ENCODE measurements around the gene IRF2BPL. TPM values are rescaled to one million over a fixed set of nuclear protein-coding genes. Genes with fewer than 3 reads are reported as not detected.

The IRF2BPL gene
- total and polyA plus RNA-seq, 9 of the 15 experiments (the other 6 are each of a cell fraction or from before 2014, with no cell fraction given), result 0.52 to 21.6 (median 2.5) TPM

DNA sequence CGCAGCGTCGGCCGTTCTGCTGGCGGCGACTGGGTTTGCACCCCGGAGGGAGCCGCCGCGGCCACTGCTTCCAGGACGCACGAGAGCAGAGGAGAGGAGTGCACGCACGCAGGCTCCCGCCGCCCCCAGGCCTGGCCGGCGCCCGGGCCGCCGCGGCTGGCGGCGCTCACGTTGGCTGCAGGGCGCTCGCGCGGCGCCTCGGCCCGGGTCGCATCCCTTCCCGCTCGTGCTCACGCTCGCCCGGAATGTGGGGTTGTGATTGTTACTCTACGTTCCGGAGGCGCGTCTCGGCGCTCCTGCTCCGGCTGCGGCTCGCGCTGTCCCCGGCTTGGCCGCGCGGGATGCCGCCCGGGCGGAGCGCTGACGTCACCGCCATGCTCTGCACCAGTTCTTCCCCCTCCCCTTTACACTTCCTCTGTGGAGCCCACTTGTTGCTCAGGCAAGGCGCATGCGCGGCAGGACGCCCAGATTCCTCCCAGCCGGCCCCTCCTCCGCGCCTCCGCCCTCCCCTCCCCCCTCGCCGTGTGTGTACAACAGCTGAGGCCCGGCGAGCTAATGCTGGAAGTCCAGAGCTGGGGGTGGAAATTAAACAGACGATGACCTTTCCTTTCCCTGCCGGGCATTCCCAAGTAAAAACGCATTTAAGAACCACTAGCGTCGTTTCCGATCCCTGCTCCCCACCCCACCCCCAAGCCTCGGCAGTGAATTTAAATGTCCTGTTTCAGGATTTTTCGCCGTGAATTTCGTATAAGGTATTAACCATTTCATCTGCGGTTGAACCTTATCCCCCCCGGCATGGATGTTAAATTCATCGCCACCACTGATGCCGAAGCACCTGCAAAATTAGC lies at the start of gene IRF2BPL (continued):
- no peak for TF ChIP-seq KDM2B (CRISPR knock-in tag; IDR thresholded peaks at IDR 0.05)
- TF ChIP-seq HLTF (IDR thresholded peaks at IDR 0.05), result no peak
- TF ChIP-seq U2AF1 (optimal IDR thresholded peaks at IDR 0.05; ENCODE audit: low read depth, low read length), result no peak
- TF ChIP-seq, protein P1, sequence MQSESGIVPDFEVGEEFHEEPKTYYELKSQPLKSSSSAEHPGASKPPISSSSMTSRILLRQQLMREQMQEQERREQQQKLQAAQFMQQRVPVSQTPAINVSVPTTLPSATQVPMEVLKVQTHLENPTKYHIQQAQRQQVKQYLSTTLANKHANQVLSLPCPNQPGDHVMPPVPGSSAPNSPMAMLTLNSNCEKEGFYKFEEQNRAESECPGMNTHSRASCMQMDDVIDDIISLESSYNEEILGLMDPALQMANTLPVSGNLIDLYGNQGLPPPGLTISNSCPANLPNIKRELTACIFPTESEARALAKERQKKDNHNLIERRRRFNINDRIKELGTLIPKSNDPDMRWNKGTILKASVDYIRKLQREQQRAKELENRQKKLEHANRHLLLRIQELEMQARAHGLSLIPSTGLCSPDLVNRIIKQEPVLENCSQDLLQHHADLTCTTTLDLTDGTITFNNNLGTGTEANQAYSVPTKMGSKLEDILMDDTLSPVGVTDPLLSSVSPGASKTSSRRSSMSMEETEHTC (IDR thresholded peaks at IDR 0.05), result no peak

DNA sequence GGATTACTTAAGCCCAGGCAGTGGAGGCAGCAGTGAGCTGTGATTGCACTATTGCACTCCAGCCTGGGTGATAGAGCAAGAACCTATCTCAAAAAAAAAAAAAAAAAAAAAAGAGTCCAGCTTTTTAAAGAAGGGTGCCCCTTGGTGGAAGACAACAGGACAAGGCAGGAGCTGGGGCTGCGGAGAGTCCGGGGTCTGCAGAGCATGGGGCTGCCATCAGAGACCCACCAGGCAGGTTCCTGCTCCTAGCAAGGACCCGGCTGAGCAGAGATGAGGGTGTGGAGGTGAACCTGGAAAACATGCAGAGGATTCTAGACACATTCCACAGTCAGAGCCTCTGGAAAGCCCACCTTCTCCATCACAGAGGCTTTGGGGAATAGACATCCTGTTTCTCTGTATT lies 48.5 kb upstream of the IRF2BPL start:
- Histone ChIP-seq H3K79me2 (ENCODE audit: control insufficient read depth, insufficient read depth, low read length) (no peaks in the 10 kb centered on the region), H3K9me3 (replicated peaks; ENCODE audit: control insufficient read depth, insufficient read depth, low read depth, low read length) (no peaks in the 10 kb centered on the region), H3K9me1 (ENCODE audit: control insufficient read depth, insufficient read depth, low read length) (no peaks in the 10 kb centered on the region), H3K4me2 (ENCODE audit: insufficient read depth, low read length) (no peak overlapping the region), H3K4me1 (replicated peaks in 1 of 2; ENCODE audit: control insufficient read depth in 2 of 2, insufficient read depth in 2 of 2, low read length in 2 of 2) (peaks cover 0 to 2% of the 10 kb centered on the region in 2 experiments; a peak in 2 of 5 replicates), H3K9ac (ENCODE audit: insufficient read depth in 1 of 2, low read depth in 2 of 2, low read length in 2 of 2) (no peak overlapping the region), H3K36me3 (ENCODE audit: control insufficient read depth, insufficient read depth, low read length) (no peaks in the 10 kb centered on the region), H3K4me3 (no peak overlapping the region), H3K27me3 (ENCODE audit: control insufficient read depth in 2 of 2, insufficient read depth in 2 of 2, low read length in 2 of 2) (no peaks in the 10 kb centered on the region; a peak in 2 of 5 replicates), H3K27ac (ENCODE audit: extremely low read depth, low read depth, low read length) (no peak overlapping the region), H4K20me1 (replicated peaks; ENCODE audit: control insufficient read depth, insufficient read depth, low read length) (no peaks in the 10 kb centered on the region), H2AFZ (ENCODE audit: low read depth, low read length) (no peak overlapping the region)
- in situ Hi-C loops (cut with MboI), result no loop called here
- CTCF ChIA-PET (ENCODE audit: low intra/inter-chr PET ratio), result interaction anchor here (0.6 kb wide), 1 partner anchor 34 kb away, joined by 4 read pairs; no protein-coding TSS in a partner anchor
- WGBS (ENCODE audit: insufficient coverage, low coverage, missing lambda C conversion rate), result 10% methylated on average over 2 of the region's 3 CpGs
- DNase-seq (ENCODE audit: extremely low read depth in 1 of 4, low spot score in 3 of 4), result no peak
- POLR2A ChIA-PET, result interaction anchor here (0.6 to 2.0 kb wide), 2 partner anchors 9 to 16 kb away, joined by 3 to 8 read pairs; no protein-coding TSS in a partner anchor
- no TSS peak for BruUV-seq (replicated peaks)
- no peak for TF ChIP-seq ZNF766 (CRISPR knock-in tag; conservative IDR thresholded peaks at IDR 0.05)
- TF ChIP-seq MEIS2 (IDR thresholded peaks at IDR 0.05; ENCODE audit: partially characterized antibody), result peak; percentile 5
- no peak for TF ChIP-seq GTF2F1 (IDR thresholded peaks at IDR 0.05; ENCODE audit: low read depth, low read length)
- ATAC-seq, result no peak
- intact Hi-C loops (cut with micrococcal nuclease), result no loop called here
- no peak for FAIRE-seq

All from K562 (cell line).